Endothelial cell of umbilical vein (primary cell): Measurements from ENCODE around the gene PPP1R13L. TPM values are rescaled to one million over a fixed set of nuclear protein-coding genes. Genes with fewer than 3 reads are reported as not detected.

Source experiments
- BruUV-seq: library from RNA; stranded (reverse); fragments of 400-500 nt; replicated peaks from 2 replicates; lab custom pipeline; 2021; lab: Mats Ljungman, UMichigan
- CTCF ChIA-PET: fragments of 300-600, 350-600 bp; sonication (Branson Sonifier 250); formaldehyde crosslinking; loops from one replicate; lab custom pipeline; 2021; ENCODE audit warnings: antibody characterized with exemption, inconsistent platforms; lab: Charles Lee
- POLR2A ChIA-PET: fragments of 300-600, 350-600 bp; sonication (Branson Sonifier 250); formaldehyde crosslinking; loops from one replicate; lab custom pipeline; 2021; ENCODE audit warnings: antibody characterized with exemption, inconsistent platforms; lab: Charles Lee
- DNase-seq: peaks from one replicate; pipeline ENCODE4 v3.0.0-alpha.2; 2011; ENCODE audit warnings: low read depth, low spot score
- FAIRE-seq: peaks from 2 replicates; lab custom pipeline; 2011; peaks lifted over from hg19 to GRCh38; lab: Jason Lieb, UNC
- H2AFZ ChIP-seq: 2 replicates; pipeline ENCODE4 v1.6.0; 2012; ENCODE audit warnings: low read depth, low read length, control low read depth, inconsistent platforms
- H3K27ac ChIP-seq: 2 replicates; pipeline ENCODE4 v1.5.1; 2011; ENCODE audit warnings: low read depth, mild to moderate bottlenecking, control low read depth, low read length, moderate library complexity; ENCODE audit not compliant: insufficient read depth
- H3K27me3 ChIP-seq, 2 experiments: 2 replicates each; pipeline versions ENCODE4 v1.6.0 to v1.6.1; 2011; ENCODE audit warnings: low read length in 2 of 2, mixed read lengths in 1 of 2; ENCODE audit not compliant: control insufficient read depth in 2 of 2, insufficient read depth in 2 of 2
- H3K36me3 ChIP-seq, 2 experiments: 2 replicates in 1 of 2; 3 replicates in 1 of 2; pipeline ENCODE4 v1.5.1; 2011; ENCODE audit warnings: low read length in 2 of 2, mild to moderate bottlenecking in 1 of 2, moderate library complexity in 1 of 2; ENCODE audit not compliant: control insufficient read depth in 2 of 2, insufficient read depth in 2 of 2; ENCODE audit errors: extremely low read depth in 1 of 2
- H3K4me1 ChIP-seq: 3 replicates; pipeline ENCODE4 v1.5.1; 2011; ENCODE audit warnings: mild to moderate bottlenecking, low read length; ENCODE audit not compliant: control insufficient read depth, insufficient read depth; ENCODE audit errors: extremely low read depth
- H3K4me2 ChIP-seq: 2 replicates; pipeline ENCODE4 v1.6.1; 2011; ENCODE audit warnings: low read length, control low read depth, mixed read lengths; ENCODE audit not compliant: insufficient read depth
- H3K4me3 ChIP-seq, 3 experiments: fragments of 200-600 bp in 1 of 3; sonication (generic), shearing (Covaris generic) in 1 of 3; replicated peaks in 1 of 3; 2 replicates each; pipeline ENCODE4 v1.5.1; 2011 to 2016; ENCODE audit warnings: control low read depth in 3 of 3, low read length in 3 of 3, mild to moderate bottlenecking in 2 of 3, inconsistent platforms in 1 of 3, low read depth in 1 of 3, moderate library complexity in 1 of 3; ENCODE audit not compliant: insufficient read depth in 1 of 3
- H3K79me2 ChIP-seq: 2 replicates; pipeline ENCODE4 v1.6.0; 2012; ENCODE audit warnings: low read length, inconsistent platforms; ENCODE audit not compliant: control insufficient read depth, insufficient read depth
- H3K9ac ChIP-seq: replicated peaks from 2 replicates; pipeline ENCODE3; 2011; ENCODE audit warnings: low read length, control low read depth; ENCODE audit not compliant: insufficient read depth; ENCODE audit errors: extremely low read depth
- H3K9me1 ChIP-seq: replicated peaks from 3 replicates; pipeline ENCODE4 v1.6.0; 2011; ENCODE audit warnings: mild to moderate bottlenecking, low read length; ENCODE audit not compliant: control insufficient read depth, insufficient read depth; ENCODE audit errors: extremely low read depth
- H3K9me3 ChIP-seq: replicated peaks from 2 replicates; pipeline ENCODE4 v1.5.1; 2012; ENCODE audit warnings: low read length, inconsistent platforms; ENCODE audit not compliant: control insufficient read depth, insufficient read depth
- H4K20me1 ChIP-seq: replicated peaks from 2 replicates; pipeline ENCODE3; 2011; ENCODE audit warnings: mild to moderate bottlenecking, low read length; ENCODE audit not compliant: control insufficient read depth, insufficient read depth; ENCODE audit errors: extremely low read depth
- EZH2 ChIP-seq: IDR thresholded peaks from 2 replicates; pipeline ENCODE4 v1.6.1; 2012; ENCODE audit warnings: borderline replicate concordance, low read depth, mild to moderate bottlenecking, moderate library complexity, low read length, inconsistent platforms; ENCODE audit not compliant: severe bottlenecking
- FOS ChIP-seq: IDR thresholded peaks from 2 replicates; pipeline ENCODE4 v1.6.1; 2011; ENCODE audit warnings: mild to moderate bottlenecking, low read length, moderate library complexity, borderline replicate concordance; ENCODE audit not compliant: insufficient read depth
- GATA2 ChIP-seq: IDR thresholded peaks from 2 replicates; pipeline ENCODE4 v1.7.0; 2011; ENCODE audit warnings: low read depth, mild to moderate bottlenecking, moderate library complexity, mixed read lengths, low read length; ENCODE audit not compliant: insufficient read length, insufficient read depth
- JUN ChIP-seq: IDR thresholded peaks from 2 replicates; pipeline ENCODE4 v1.6.1; 2011; ENCODE audit warnings: borderline replicate concordance, low read depth; ENCODE audit not compliant: insufficient read length, insufficient read depth
- MAX ChIP-seq: IDR thresholded peaks from 2 replicates; pipeline ENCODE4 v1.6.1; 2011; ENCODE audit not compliant: insufficient read depth, insufficient read length
- MYC ChIP-seq: IDR thresholded peaks from one replicate; pipeline ENCODE4 v1.6.1; 2011; ENCODE audit warnings: mild to moderate bottlenecking, low read depth, low read length
- POLR2AphosphoS5 ChIP-seq: IDR thresholded peaks from 2 replicates; pipeline ENCODE4 v1.6.1; 2012; ENCODE audit warnings: low read depth, mild to moderate bottlenecking, control low read depth, low read length, moderate library complexity; ENCODE audit not compliant: insufficient read depth
- dilution Hi-C: fragments of 300-500 bp; cut with MboI; formaldehyde crosslinking; loops from one replicate; pipeline ENCODE4 v1.15.0; 2019; ENCODE audit warnings: low sequenced_read_pairs; ENCODE audit not compliant: extremely low pct_ligation_motif_present
- intact Hi-C: fragments of 100-400 bp; cut with micrococcal nuclease; formaldehyde crosslinking; loops from one replicate; pipeline ENCODE4 v1.10.0; 2022
- polyA plus RNA-seq, 4 experiments: library from polyadenylated mRNA; depleted of rRNA in 3 of 4; stranded (reverse) in 3 of 4; unstranded in 1 of 4; fragments of >200 nt; gene quantifications; 2 replicates each; pipeline versions ENCODE4 v1.2.1 to v1.2.3, GENCODE V29; 2011 to 2012; ENCODE audit warnings: missing spikeins in 1 of 4
- total RNA-seq: library from RNA; stranded (reverse); gene quantifications from 2 replicates; pipeline ENCODE4 v1.2.3, GENCODE V29; 2021

PPP1R13L gene
- total and polyA plus RNA-seq, 2 donors (not counting 3 experiments of a cell fraction or from before 2014, with no cell fraction given), result 28.5 to 77.4 TPM

DNA sequence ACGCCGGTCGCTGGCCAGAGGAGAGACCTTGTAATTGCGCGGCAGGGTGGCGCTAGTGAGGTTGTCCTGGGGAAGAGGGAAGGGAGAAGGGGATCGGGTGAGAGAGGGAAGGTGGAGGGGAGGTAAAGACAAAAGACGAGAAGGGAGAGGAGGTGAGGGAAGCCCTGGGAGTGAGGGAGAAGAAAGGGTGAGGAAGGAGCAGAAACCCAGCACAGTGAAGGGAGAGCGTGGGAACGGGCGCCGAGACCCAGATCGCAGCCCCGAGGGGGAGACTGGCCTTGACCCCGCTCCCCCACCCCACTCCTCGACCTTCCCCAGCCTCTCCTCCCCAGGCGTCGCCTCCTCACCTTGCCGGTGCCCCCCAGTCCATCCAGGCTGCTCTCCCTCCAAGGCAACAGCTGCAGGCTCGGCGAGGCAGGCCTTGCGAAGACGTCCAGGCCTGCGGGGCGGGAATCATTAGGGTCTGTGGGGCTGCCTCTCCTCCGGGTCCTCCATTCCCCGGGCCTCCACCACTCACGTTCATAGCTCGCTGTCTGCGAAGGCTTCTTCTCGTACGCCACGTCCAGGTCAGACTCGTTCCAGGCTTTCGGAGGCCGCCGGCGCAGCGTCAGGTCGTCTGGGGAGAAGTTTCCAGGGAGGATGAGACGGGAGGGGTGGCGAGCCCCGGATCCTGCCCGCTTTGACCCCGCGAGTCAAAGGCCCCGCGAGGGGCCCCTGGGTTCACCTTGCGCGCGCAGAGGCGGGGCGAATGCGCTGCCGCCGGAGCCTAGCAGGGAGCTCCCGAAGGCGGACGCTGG is 8.8 kb downstream of the PPP1R13L start:
- TF ChIP-seq EZH2 (no peak), POLR2AphosphoS5 (no peak), JUN (no peak), MYC (no peak), FOS (no peak), MAX (no peak), GATA2 (no peak)

More for the DNA sequence above, 8.8 kb downstream of the PPP1R13L start:
- Histone ChIP-seq H3K9me1 (no peaks in the 10 kb centered on the region), H3K27me3 (no peaks in the 10 kb centered on the region), H4K20me1 (no peaks in the 10 kb centered on the region), H3K4me1 (peaks cover 3% of the 10 kb centered on the region), H3K79me2 (peaks cover 5% of the 10 kb centered on the region), H3K9me3 (no peaks in the 10 kb centered on the region), H2AFZ (no peak overlapping the region), H3K4me2 (no peak overlapping the region), H3K36me3 (peaks cover 5 to 10% of the 10 kb centered on the region in 2 experiments), H3K4me3 (no peak overlapping the region), H3K27ac (no peak overlapping the region), H3K9ac (no peak overlapping the region)
- DNase-seq, result no peak
- intact Hi-C loops (no loop called here), dilution Hi-C loops (no loop called here)
- ChIA-PET POLR2A (no interaction called here), CTCF (interaction anchor here (1.3 to 2.6 kb wide), 2 partner anchors 8 to 83 kb away, joined by 3 to 9 read pairs; no protein-coding TSS in a partner anchor)
- TSS peak; percentile 32 for BruUV-seq
- FAIRE-seq, result no peak
